HepG2 (cell line): ENCODE data around the gene LRRC43. TPM values are rescaled to one million over a fixed set of nuclear protein-coding genes. Genes with fewer than 3 reads are reported as not detected.

Experiments
- IKZF5 ChIP-seq: IDR thresholded peaks from 2 replicates; pipeline ENCODE4 v1.6.1; 2018; ENCODE audit warnings: missing genetic modification reagents, mild to moderate bottlenecking, missing compliant biosample characterization
- ZNF407 ChIP-seq: sonication (generic); formaldehyde crosslinking; IDR thresholded peaks from one replicate; pipeline ENCODE4 v1.5.1; 2020; ENCODE audit warnings: mild to moderate bottlenecking, missing genetic modification reagents; ENCODE audit errors: not compliant biosample characterization
- polyA plus RNA-seq, 8 experiments: library from polyadenylated mRNA; depleted of rRNA in 3 of 8; stranded (reverse) in 7 of 8; unstranded in 1 of 8; fragments of >200 nt; fragmentation: Illumina TruSeq in 4 of 8; extraction: Trizol in 4 of 8; gene quantifications; 2 replicates each; pipeline versions ENCODE4 v1.2.1 to v1.2.3, GENCODE V29; 2011 to 2016; ENCODE audit warnings: low read depth in 4 of 8, missing spikeins in 1 of 8, mixed read lengths in 1 of 8; ENCODE audit not compliant: insufficient read depth in 1 of 8
- total RNA-seq, 5 experiments: library from RNA; depleted of rRNA; stranded (reverse); fragments of >200 nt; fragmentation: Illumina TruSeq; extraction: Trizol; gene quantifications; 2 replicates each; pipeline ENCODE4 v1.2.3, GENCODE V29; 2016; ENCODE audit warnings: low read depth in 1 of 5

Gene LRRC43
- total and polyA plus RNA-seq, 2 of the 13 experiments (the other 11 are each of a cell fraction or from before 2014, with no cell fraction given) = not detected

- TF ChIP-seq ZNF407 (CRISPR knock-in tag) (no peak), IKZF5 (CRISPR knock-in tag) (no peak; the same call in 1 of the 2 replicates)
- TF ChIP-seq, all 625 proteins: peak for 253
Measured at GRCh38 chr12:122226366-122227125, 43.6 kb downstream of the LRRC43 start (continued).
